Measurements from ENCODE around the gene BCAP29. TPM values are rescaled to one million over a fixed set of nuclear protein-coding genes. Genes with fewer than 3 reads are reported as not detected.

Gene BCAP29
- total RNA-seq, 4 donors from 2014 or later: 36.9 to 107 (median 64.3) TPM

- peaks cover 50% of the 10 kb centered on the region for H3K4me1 ChIP-seq
- no peak overlapping the region for H3K4me3 ChIP-seq
- no peak for DNase-seq (ENCODE audit: low spot score in 2 of 2)
- 55% methylated on average over 6 of the region's 6 CpGs for WGBS
- TF ChIP-seq CTCF (IDR thresholded peaks at IDR 0.05) (no peak), POLR2A (IDR thresholded peaks at IDR 0.05) (no peak), EP300 (IDR thresholded peaks at IDR 0.05) (no peak), POLR2AphosphoS5 (IDR thresholded peaks at IDR 0.05) (no peak)
- H3K9me3 ChIP-seq: no peaks in the 10 kb centered on the region
- H3K27ac ChIP-seq: no peak overlapping the region
- peaks cover 10% of the 10 kb centered on the region for H3K36me3 ChIP-seq
- no peaks in the 10 kb centered on the region for H3K27me3 ChIP-seq
Observed at GRCh38 chr7:107560898-107561516, 19.0 kb upstream of the BCAP29 start.

GRCh38 chr7:107563081-107563774 lies 16.8 kb upstream of the BCAP29 start:
- WGBS: 4% methylated on average over 21 of the region's 21 CpGs
- no peaks in the 10 kb centered on the region for H3K36me3 ChIP-seq
- TF ChIP-seq POLR2AphosphoS5 (IDR thresholded peaks at IDR 0.05) (no peak), POLR2A (IDR thresholded peaks at IDR 0.05) (no peak), CTCF (IDR thresholded peaks at IDR 0.05) (no peak), EP300 (IDR thresholded peaks at IDR 0.05) (no peak)
- no peaks in the 10 kb centered on the region for H3K9me3 ChIP-seq
- H3K27me3 ChIP-seq: no peaks in the 10 kb centered on the region
- DNase-seq (ENCODE audit: low spot score in 2 of 2): peak in 1 of 2 donors; percentile 84
- peak overlapping the region; percentile 99 for H3K27ac ChIP-seq
- H3K4me3 ChIP-seq: peak overlapping the region; percentile 100
- peaks cover 50% of the 10 kb centered on the region for H3K4me1 ChIP-seq

- TF ChIP-seq POLR2AphosphoS5 (IDR thresholded peaks at IDR 0.05) (peak in 2 of 3 donors; percentile 64 to 72), EP300 (IDR thresholded peaks at IDR 0.05) (no peak), POLR2A (IDR thresholded peaks at IDR 0.05) (peak in 1 of 2 donors; percentile 58)
- peaks cover 50% of the 10 kb centered on the region for H3K4me1 ChIP-seq
- WGBS: 3% methylated on average over 13 of the region's 55 CpGs
- peaks cover 3% of the 10 kb centered on the region for H3K36me3 ChIP-seq
- H3K9me3 ChIP-seq: no peaks in the 10 kb centered on the region
- no peaks in the 10 kb centered on the region for H3K27me3 ChIP-seq
- H3K27ac ChIP-seq: peak within 1 kb of the TSS; percentile 99
- H3K4me3 ChIP-seq: peak within 1 kb of the TSS; percentile 100
- peak; percentile 86 to 88 for DNase-seq (ENCODE audit: low spot score in 2 of 2)
Observed at GRCh38 chr7:107563775-107564552, 16.1 kb upstream of the BCAP29 start, which contains the start of the genes COG5 and DUS4L. COG5 (minus strand) TSS chr7:107563920; CDS start chr7:107563896, 24 bp downstream. DUS4L (plus strand) TSS chr7:107563971; CDS start chr7:107567071, 3,100 bp downstream.

GRCh38 chr7:107564553-107565298 lies 15.3 kb upstream of the BCAP29 start:
- Histone ChIP-seq H3K36me3 (peaks cover 4% of the 10 kb centered on the region), H3K4me3 (peak overlapping the region; percentile 100), H3K27ac (peak overlapping the region; percentile 99), H3K9me3 (no peaks in the 10 kb centered on the region), H3K27me3 (no peaks in the 10 kb centered on the region), H3K4me1 (peaks cover 45% of the 10 kb centered on the region)
- 35% methylated on average over 9 of the region's 9 CpGs for WGBS
- no peak for TF ChIP-seq EP300 (IDR thresholded peaks at IDR 0.05)
- TF ChIP-seq POLR2AphosphoS5 (IDR thresholded peaks at IDR 0.05): no peak
- TF ChIP-seq CTCF (IDR thresholded peaks at IDR 0.05): no peak
- no peak for TF ChIP-seq POLR2A (IDR thresholded peaks at IDR 0.05)
- DNase-seq (ENCODE audit: low spot score in 2 of 2): no peak

GRCh38 chr7:107570298-107570697 lies 9.7 kb upstream of the BCAP29 start:
- WGBS: 100% methylated on average over 2 of the region's 2 CpGs
- no peaks in the 10 kb centered on the region for H3K9me3 ChIP-seq
- DNase-seq (ENCODE audit: low spot score in 2 of 2): no peak
- H3K27ac ChIP-seq: no peak overlapping the region
- peaks cover 21% of the 10 kb centered on the region for H3K36me3 ChIP-seq
- H3K27me3 ChIP-seq: no peaks in the 10 kb centered on the region
- TF ChIP-seq CTCF (IDR thresholded peaks at IDR 0.05) (no peak), EP300 (IDR thresholded peaks at IDR 0.05) (no peak), POLR2AphosphoS5 (IDR thresholded peaks at IDR 0.05) (no peak), POLR2A (IDR thresholded peaks at IDR 0.05) (no peak)
- no peak overlapping the region for H3K4me3 ChIP-seq
- peaks cover under 1% of the 10 kb centered on the region for H3K4me1 ChIP-seq

Data from suprapubic skin (tissue), 4 donors.